K562 (cell line): ENCODE data around the gene HIPK1. TPM values are rescaled to one million over a fixed set of nuclear protein-coding genes. Genes with fewer than 3 reads are reported as not detected.

Experiments
- BACH1 ChIP-seq: fragments of 200-800 bp; sonication (Bioruptor generic); IDR thresholded peaks from 2 replicates; pipeline ENCODE4 v1.6.1; 2016; ENCODE audit warnings: missing genetic modification characterization, missing compliant biosample characterization
- CBX3 ChIP-seq, 2 experiments: IDR thresholded peaks; 1 replicate in 1 of 2; 2 replicates in 1 of 2; pipeline ENCODE4 v1.6.1; 2012; ENCODE audit warnings: inconsistent platforms in 2 of 2, low read length in 2 of 2, borderline replicate concordance in 1 of 2, control low read depth in 1 of 2
- ELF1 ChIP-seq: fragments of 200-800 bp; sonication (Bioruptor generic); IDR thresholded peaks from 2 replicates; pipeline ENCODE4 v1.6.1; 2016; ENCODE audit warnings: missing genetic modification characterization, missing compliant biosample characterization
- GABPB1 ChIP-seq: sonication (generic); formaldehyde crosslinking; IDR thresholded peaks from 2 replicates; pipeline ENCODE4 v1.8.0; 2022; ENCODE audit warnings: mild to moderate bottlenecking, missing genetic modification reagents
- HES1 ChIP-seq: fragments of 450-650 bp; IDR thresholded peaks from 2 replicates; pipeline ENCODE4 v1.6.1; 2016; ENCODE audit warnings: low read depth, mild to moderate bottlenecking, moderate library complexity
- ILF3 ChIP-seq: fragments of 450-650 bp; IDR thresholded peaks from 2 replicates; pipeline ENCODE4 v1.6.1; 2018; ENCODE audit warnings: antibody characterized with exemption, mild to moderate bottlenecking, moderate library complexity, borderline replicate concordance
- KDM1A ChIP-seq, 2 experiments: fragments of 450-650 bp; IDR thresholded peaks; 2 replicates each; pipeline ENCODE4 v1.6.1; 2016; ENCODE audit warnings: mild to moderate bottlenecking in 2 of 2
- L3MBTL2 ChIP-seq: fragments of 450-650 bp; IDR thresholded peaks from 2 replicates; pipeline ENCODE4 v1.6.1; 2016; ENCODE audit warnings: mild to moderate bottlenecking, moderate library complexity
- MEF2A ChIP-seq: IDR thresholded peaks from 2 replicates; pipeline ENCODE4 v1.6.1; 2011; ENCODE audit warnings: low read depth, mild to moderate bottlenecking, low read length, moderate library complexity; ENCODE audit not compliant: control insufficient read depth
- MITF ChIP-seq: IDR thresholded peaks from 2 replicates; pipeline ENCODE4 v1.6.1; 2014; ENCODE audit warnings: antibody characterized with exemption
- NELFE ChIP-seq: IDR thresholded peaks from 2 replicates; pipeline ENCODE4 v1.6.1; 2011; ENCODE audit warnings: mild to moderate bottlenecking; ENCODE audit not compliant: insufficient read depth, insufficient read length
- NFE2L1 ChIP-seq: fragments of 450-650 bp; IDR thresholded peaks from 2 replicates; pipeline ENCODE4 v1.6.1; 2016; ENCODE audit warnings: missing genetic modification characterization, low read depth, mild to moderate bottlenecking, missing compliant biosample characterization, moderate library complexity, borderline replicate concordance
- PRPF4 ChIP-seq: fragments of 200-400 bp; formaldehyde crosslinking; IDR thresholded peaks from one replicate; pipeline ENCODE4 v1.6.1; 2017; ENCODE audit warnings: low read length, low read depth, mild to moderate bottlenecking; ENCODE audit not compliant: insufficient read depth, poor library complexity, severe bottlenecking
- SAFB2 ChIP-seq: fragments of 200-400 bp; formaldehyde crosslinking; IDR thresholded peaks from 2 replicates; pipeline ENCODE4 v1.6.1; 2018; ENCODE audit warnings: borderline replicate concordance, low read length, low read depth, moderate library complexity; ENCODE audit not compliant: severe bottlenecking
- TBP ChIP-seq: optimal IDR thresholded peaks from 2 replicates; pipeline ENCODE3; 2011; ENCODE audit warnings: low read depth, low read length, improper control_type of control experiment
- TEAD1 ChIP-seq, 2 experiments: fragments of 450-650 bp in 1 of 2; sonication (generic) in 1 of 2; formaldehyde crosslinking; IDR thresholded peaks; 2 replicates each; pipeline versions ENCODE4 v1.4.0 to v1.8.0; 2020 to 2022; ENCODE audit warnings: mild to moderate bottlenecking in 2 of 2, missing genetic modification reagents in 1 of 2
- ZEB2 ChIP-seq: fragments of 450-650 bp; IDR thresholded peaks from 2 replicates; pipeline ENCODE4 v1.6.1; 2016
- ZNF12 ChIP-seq: sonication (generic); formaldehyde crosslinking; IDR thresholded peaks from 2 replicates; pipeline ENCODE4 v1.4.0; 2020; ENCODE audit warnings: mild to moderate bottlenecking, missing genetic modification reagents
- ZNF77 ChIP-seq: fragments of 250-450 bp; sonication (Bioruptor Pico); IDR thresholded peaks from 2 replicates; pipeline ENCODE4 v1.5.0; 2020
- polyA plus RNA-seq, 8 experiments: library from polyadenylated mRNA; depleted of rRNA in 4 of 8; stranded (reverse) in 5 of 8; unstranded in 3 of 8; fragments of >200 nt; fragmentation: Nextera tagmentation in 2 of 8; fragmentation: Illumina TruSeq in 1 of 8; extraction: Ambion mirVana in 2 of 8; extraction: Trizol in 1 of 8; gene quantifications; 2 replicates each; pipeline versions ENCODE4 v1.2.1 to v1.2.3, GENCODE V29; 2011 to 2014; ENCODE audit warnings: inconsistent platforms in 1 of 8, missing spikeins in 1 of 8
- total RNA-seq, 7 experiments: library from RNA; depleted of rRNA in 6 of 7; stranded (reverse); fragments of >200 nt in 6 of 7; fragmentation: Illumina TruSeq in 2 of 7; extraction: Trizol in 2 of 7; gene quantifications; 2 replicates each; pipeline versions ENCODE4 v1.2.1 to v1.2.3, GENCODE V29; 2011 to 2021; ENCODE audit warnings: low replicate concordance in 1 of 7
- TF ChIP-seq, protein P1 (sequence below): sonication (generic); formaldehyde crosslinking; IDR thresholded peaks from 2 replicates; pipeline ENCODE4 v1.8.1; 2023; ENCODE audit warnings: mild to moderate bottlenecking, missing genetic modification reagents
- TF ChIP-seq, protein P2 (sequence below): sonication (generic); formaldehyde crosslinking; IDR thresholded peaks from 2 replicates; pipeline ENCODE4 v1.8.0; 2022; ENCODE audit warnings: mild to moderate bottlenecking, missing genetic modification reagents

The HIPK1 gene
- total and polyA plus RNA-seq, 9 of the 15 experiments (the other 6 are each of a cell fraction or from before 2014, with no cell fraction given) = 10.0 to 57.9 (median 29.6) TPM

DNA sequence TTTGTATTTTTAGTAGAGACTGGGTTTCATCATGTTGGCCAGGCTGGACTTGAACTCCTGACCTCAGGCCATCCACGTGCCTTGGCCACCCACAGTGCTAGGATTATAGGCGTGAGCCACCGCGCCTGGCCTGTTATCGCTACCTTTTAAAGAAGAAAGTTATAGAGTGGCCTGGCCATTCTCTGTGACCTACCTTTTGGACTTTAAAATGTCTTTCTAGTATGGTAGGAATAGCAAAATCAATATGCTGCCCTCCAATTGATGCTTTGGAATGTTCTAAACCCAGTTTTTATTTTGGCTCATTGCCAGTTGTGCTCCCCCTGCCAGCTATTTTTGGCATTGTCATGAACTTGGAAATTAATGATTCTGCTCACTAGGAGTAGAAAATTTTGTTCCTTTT is 19.9 kb downstream of the HIPK1 start (continued):
- TF ChIP-seq NFE2L1 (no peak), KDM1A (IDR thresholded peaks at IDR 0.05) (peak; percentile 40 to 46; a peak in 2 of 4 replicates), TBP (peak; percentile 50), ZNF77 (no peak), GABPB1 (CRISPR knock-in tag) (0 out of 2 replicates have a peak, but pooled peaks have one; percentile 38), PRPF4 (no peak), CBX3 (IDR thresholded peaks at IDR 0.05; ENCODE audit: borderline replicate concordance in 1 of 2, low read length in 2 of 2) (no peak), TEAD1 (CRISPR knock-in tag; IDR thresholded peaks at IDR 0.05) (peak in 1 of 2 experiments; percentile 36; a peak in 1 of 4 replicates), ZEB2 (no peak), ILF3 (no peak), L3MBTL2 (peak; percentile 76), MEF2A (peak; percentile 69; the same call in 1 of the 2 replicates), BACH1 (tag) (0 out of 2 replicates have a peak, but pooled peaks have one; percentile 40), ELF1 (tag) (no peak), HES1 (peak; percentile 50; the same call in 1 of the 2 replicates), SAFB2 (no peak), ZNF12 (no peak), NELFE (no peak), MITF (0 out of 2 replicates have a peak, but pooled peaks have one; percentile 10)
- TF ChIP-seq, protein P1, sequence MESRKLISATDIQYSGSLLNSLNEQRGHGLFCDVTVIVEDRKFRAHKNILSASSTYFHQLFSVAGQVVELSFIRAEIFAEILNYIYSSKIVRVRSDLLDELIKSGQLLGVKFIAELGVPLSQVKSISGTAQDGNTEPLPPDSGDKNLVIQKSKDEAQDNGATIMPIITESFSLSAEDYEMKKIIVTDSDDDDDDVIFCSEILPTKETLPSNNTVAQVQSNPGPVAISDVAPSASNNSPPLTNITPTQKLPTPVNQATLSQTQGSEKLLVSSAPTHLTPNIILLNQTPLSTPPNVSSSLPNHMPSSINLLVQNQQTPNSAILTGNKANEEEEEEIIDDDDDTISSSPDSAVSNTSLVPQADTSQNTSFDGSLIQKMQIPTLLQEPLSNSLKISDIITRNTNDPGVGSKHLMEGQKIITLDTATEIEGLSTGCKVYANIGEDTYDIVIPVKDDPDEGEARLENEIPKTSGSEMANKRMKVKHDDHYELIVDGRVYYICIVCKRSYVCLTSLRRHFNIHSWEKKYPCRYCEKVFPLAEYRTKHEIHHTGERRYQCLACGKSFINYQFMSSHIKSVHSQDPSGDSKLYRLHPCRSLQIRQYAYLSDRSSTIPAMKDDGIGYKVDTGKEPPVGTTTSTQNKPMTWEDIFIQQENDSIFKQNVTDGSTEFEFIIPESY = peak; percentile 84
- TF ChIP-seq, protein P2, sequence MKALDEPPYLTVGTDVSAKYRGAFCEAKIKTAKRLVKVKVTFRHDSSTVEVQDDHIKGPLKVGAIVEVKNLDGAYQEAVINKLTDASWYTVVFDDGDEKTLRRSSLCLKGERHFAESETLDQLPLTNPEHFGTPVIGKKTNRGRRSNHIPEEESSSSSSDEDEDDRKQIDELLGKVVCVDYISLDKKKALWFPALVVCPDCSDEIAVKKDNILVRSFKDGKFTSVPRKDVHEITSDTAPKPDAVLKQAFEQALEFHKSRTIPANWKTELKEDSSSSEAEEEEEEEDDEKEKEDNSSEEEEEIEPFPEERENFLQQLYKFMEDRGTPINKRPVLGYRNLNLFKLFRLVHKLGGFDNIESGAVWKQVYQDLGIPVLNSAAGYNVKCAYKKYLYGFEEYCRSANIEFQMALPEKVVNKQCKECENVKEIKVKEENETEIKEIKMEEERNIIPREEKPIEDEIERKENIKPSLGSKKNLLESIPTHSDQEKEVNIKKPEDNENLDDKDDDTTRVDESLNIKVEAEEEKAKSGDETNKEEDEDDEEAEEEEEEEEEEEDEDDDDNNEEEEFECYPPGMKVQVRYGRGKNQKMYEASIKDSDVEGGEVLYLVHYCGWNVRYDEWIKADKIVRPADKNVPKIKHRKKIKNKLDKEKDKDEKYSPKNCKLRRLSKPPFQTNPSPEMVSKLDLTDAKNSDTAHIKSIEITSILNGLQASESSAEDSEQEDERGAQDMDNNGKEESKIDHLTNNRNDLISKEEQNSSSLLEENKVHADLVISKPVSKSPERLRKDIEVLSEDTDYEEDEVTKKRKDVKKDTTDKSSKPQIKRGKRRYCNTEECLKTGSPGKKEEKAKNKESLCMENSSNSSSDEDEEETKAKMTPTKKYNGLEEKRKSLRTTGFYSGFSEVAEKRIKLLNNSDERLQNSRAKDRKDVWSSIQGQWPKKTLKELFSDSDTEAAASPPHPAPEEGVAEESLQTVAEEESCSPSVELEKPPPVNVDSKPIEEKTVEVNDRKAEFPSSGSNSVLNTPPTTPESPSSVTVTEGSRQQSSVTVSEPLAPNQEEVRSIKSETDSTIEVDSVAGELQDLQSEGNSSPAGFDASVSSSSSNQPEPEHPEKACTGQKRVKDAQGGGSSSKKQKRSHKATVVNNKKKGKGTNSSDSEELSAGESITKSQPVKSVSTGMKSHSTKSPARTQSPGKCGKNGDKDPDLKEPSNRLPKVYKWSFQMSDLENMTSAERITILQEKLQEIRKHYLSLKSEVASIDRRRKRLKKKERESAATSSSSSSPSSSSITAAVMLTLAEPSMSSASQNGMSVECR (CRISPR knock-in tag) = no peak
